Mononuclear cell (primary cell): ENCODE measurements around the gene SLC26A8. TPM values are rescaled to one million over a fixed set of nuclear protein-coding genes. Genes with fewer than 3 reads are reported as not detected.
"Not testable (repeated sequence)": the region's sequence is repeated elsewhere in the genome, so short reads cannot be mapped to it uniquely, and the experiment has no call there.

ENCODE experiments used
- H3K27me3 ChIP-seq: 2 replicates; pipeline ENCODE4 v1.6.0; 2011; ENCODE audit warnings: low read length, control low read depth; ENCODE audit not compliant: insufficient read depth
- H3K4me1 ChIP-seq: 2 replicates; pipeline ENCODE4 v1.5.1; 2011; ENCODE audit warnings: mild to moderate bottlenecking, low read length, control low read depth; ENCODE audit not compliant: insufficient read depth
- H3K4me3 ChIP-seq: 2 replicates; pipeline ENCODE4 v1.5.1; 2011; ENCODE audit warnings: mild to moderate bottlenecking, low read length, moderate library complexity
- H3K9me3 ChIP-seq: 2 replicates; pipeline ENCODE4 v1.5.1; 2011; ENCODE audit warnings: low read depth, mild to moderate bottlenecking, control low read depth, low read length
- total RNA-seq: library from RNA; depleted of rRNA; stranded (reverse); fragments of >200 nt; gene quantifications from one replicate; pipeline ENCODE4 v1.2.3, GENCODE V29; 2012

Gene SLC26A8
- total RNA-seq, 1 donor, result 0.10 TPM

DNA sequence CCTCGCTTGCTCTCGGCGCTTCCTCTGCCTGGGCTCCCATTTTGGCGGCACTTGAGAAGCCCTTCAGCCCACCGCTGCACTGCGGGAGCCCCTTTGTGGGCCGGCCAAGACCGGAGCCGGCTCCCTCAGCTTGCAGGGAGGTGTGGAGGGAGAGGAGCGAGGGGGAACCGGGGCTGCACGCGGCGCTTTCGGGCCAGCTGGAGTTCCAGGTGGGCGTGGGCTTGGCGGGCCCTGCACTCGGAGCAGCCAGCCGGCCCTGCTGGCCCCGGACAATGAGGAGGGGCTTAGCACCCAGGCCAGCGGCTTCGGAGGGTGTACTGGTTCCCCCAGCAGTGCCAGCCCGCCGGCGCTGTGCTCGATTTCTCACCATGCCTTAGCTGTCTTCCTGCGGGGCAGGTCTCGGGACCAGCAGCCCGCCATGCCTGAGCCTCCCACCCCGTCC, 93.3 kb downstream of the SLC26A8 start:
- H3K9me3 ChIP-seq, result no peaks in the 10 kb centered on the region
- H3K27me3 ChIP-seq, result peaks cover 2% of the 10 kb centered on the region
- no peak overlapping the region for H3K4me3 ChIP-seq
- H3K4me1 ChIP-seq, result no peaks in the 10 kb centered on the region

DNA sequence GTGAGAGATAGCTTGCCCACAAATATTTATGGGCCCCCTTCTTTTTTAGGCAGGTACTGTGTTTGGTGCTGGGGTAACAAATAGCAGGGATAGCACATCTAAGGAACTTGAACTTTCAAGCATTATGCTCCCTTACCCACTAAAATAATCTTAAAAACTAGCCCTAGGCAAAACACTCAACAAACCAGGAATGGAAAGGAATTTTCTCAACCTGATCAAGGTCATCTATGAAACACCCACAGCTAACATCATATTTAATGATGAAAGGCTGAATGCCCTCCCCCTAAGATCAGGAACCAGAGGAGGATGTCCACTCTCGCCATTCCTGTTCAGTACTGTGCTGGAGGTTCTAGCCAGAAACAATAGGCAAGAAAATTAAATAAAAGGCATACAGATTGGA, 94.8 kb downstream of the SLC26A8 start:
- Histone ChIP-seq H3K4me3 (no peak overlapping the region), H3K4me1 (no peaks in the 10 kb centered on the region), H3K27me3 (peaks cover 2% of the 10 kb centered on the region), H3K9me3 (no peaks in the 10 kb centered on the region)

DNA sequence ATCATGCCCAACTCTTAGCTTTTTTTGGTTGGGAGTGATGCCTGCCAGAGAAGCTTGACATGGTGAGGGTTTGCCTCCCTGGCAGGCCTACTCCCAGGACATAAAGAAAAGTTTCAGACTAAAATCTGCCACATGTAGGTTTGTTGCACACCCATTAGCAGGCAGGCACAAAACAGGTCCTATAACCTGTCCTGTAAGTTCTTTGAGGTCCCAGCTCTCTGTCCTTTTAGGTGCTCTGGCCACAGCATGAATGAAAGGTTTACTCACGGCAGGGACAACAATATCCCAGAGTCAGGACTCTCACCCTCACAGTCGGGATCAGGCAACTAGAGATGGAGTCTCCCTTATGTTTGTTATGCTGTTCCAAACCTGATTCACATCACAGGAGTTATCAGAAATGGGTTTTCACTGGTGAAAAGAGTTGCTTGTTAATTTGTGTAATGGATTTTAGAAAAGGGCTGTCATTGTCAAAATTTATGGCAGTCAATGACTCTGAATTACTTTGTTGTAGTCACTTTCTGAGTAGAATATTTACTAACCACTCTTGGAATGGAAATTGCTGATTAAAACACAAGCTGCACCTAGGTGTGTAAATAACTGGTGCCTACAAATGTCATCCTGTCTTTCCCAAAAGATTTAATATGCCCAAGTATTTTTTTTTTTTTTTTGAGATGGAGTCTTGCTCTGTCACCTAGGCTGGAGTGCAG, 97.8 kb downstream of the SLC26A8 start:
- Histone ChIP-seq H3K27me3 (no peaks in the 10 kb centered on the region), H3K9me3 (no peaks in the 10 kb centered on the region), H3K4me1 (no peaks in the 10 kb centered on the region), H3K4me3 (no peak overlapping the region)

DNA sequence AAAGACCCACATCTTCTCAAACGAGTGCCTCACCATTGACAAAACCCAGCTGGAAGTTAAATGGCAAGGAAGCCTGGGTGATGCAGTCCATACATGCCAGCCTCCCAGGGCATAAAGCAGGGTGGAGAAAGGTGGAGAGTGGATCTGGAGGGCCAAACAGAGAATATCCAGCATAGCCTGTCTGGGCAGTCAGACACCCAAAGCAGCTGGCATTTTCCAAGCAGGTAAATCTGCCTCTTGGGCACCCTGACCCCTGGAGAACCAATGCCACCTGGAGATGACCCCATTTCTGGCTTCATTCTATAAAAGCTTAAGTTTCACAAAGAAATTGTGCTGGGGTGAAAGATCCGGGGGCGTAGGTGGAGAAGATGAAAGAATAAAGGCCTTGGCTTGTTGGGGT, 98.5 kb downstream of the SLC26A8 start:
- Histone ChIP-seq H3K4me3 (no peak overlapping the region), H3K4me1 (peaks cover 2% of the 10 kb centered on the region), H3K27me3 (no peaks in the 10 kb centered on the region), H3K9me3 (no peaks in the 10 kb centered on the region)

DNA sequence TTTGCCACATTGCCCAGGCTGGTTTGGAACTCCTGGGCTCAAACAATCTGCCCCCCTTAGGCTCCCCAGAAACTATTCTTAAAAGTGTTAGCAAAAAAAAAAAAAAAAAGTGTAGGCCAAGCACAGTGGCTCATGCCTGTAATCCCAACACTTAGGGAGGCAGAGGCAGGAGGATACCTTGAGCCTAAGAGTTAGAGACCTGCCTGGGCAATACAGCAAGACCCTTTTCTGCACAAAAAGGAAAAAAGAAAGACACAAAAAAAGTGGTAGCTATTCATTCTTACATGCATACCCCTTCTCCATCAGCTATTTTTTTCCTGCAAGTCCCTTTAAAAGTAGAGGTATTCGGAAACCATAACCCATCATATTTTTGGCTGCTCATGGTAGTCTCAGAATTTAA, 100.3 kb downstream of the SLC26A8 start:
- Histone ChIP-seq H3K4me1 (peaks cover 12% of the 10 kb centered on the region), H3K4me3 (no peak overlapping the region), H3K9me3 (no peaks in the 10 kb centered on the region), H3K27me3 (no peaks in the 10 kb centered on the region)

DNA sequence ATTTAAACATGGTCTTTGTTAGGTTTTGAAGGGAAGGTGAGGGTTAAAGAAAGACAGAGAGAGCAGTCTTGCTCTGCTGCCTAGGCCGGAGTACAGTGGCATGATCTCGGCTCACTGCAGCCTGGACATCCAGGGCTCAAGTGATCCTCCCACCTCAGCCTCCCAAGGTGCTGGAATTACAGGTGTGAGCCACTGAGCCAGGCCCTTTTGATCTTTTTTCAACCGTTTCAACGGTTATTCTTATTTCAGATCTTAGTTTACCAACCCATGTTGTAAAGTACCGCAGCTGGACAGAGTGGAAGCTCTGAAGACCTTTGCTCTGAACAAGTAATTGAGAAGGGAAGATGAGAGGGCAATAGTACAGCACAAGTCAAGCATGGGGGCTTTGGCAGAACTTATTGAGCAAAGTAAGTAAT, 102.3 kb downstream of the SLC26A8 start:
- Histone ChIP-seq H3K9me3 (no peaks in the 10 kb centered on the region), H3K27me3 (no peaks in the 10 kb centered on the region), H3K4me3 (no peak overlapping the region), H3K4me1 (peaks cover 27% of the 10 kb centered on the region)

DNA sequence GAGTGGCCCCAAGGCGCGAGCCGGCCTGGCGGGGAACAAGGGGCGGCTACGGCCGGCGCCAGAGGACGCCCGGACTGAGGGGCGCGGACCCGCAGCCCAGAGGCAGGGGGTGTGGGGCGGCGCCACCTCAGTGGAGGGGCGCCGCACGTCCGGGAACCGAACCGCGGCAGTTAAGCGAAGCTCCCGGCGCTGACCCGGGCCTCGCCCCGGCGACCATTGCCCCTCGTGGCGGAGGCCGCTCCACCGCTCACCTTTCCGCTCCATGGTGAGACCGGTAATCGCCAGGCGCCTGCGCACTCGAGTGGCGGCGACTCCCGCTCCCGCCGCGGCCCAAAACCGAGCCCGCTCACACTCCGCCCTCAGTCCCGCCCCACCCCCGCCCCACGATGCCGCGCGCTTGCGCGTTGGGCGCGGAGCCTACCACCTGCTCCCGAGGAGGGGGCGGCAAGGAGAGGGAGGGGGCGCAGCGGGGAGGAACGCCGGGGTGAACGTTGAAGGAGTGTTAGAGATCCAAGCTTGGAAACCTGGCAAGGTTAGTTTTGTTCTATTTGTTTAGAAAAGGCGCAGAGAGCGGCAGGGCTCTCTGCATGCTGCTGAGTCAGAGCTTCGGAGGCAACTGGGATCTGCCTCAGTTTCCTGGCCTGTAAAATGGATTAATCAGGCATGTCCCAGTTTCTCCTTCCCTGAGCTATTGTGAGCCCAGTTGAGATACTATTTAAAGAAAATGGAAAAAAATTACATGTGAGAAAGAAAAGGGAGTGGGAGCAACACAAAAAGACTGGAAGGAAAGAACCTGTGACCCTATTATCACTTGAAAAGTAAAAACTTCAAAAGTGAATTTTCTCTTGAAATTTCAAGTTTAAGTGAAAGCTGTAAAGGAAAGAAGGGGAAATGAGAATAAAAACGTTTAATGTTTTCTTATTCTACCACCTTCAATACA, 103.4 kb downstream of the SLC26A8 start, which contains the start of gene SRPK1:
TSS of gene SRPK1 (minus strand) at position 306 of the 940 bp plus-strand sequence. CDS start at position 264, 42 bp downstream.
- H3K4me1 ChIP-seq, result peaks cover 27% of the 10 kb centered on the region
- no peaks in the 10 kb centered on the region for H3K27me3 ChIP-seq
- no peaks in the 10 kb centered on the region for H3K9me3 ChIP-seq
- peak within 1 kb of the TSS; percentile 79 for H3K4me3 ChIP-seq

DNA sequence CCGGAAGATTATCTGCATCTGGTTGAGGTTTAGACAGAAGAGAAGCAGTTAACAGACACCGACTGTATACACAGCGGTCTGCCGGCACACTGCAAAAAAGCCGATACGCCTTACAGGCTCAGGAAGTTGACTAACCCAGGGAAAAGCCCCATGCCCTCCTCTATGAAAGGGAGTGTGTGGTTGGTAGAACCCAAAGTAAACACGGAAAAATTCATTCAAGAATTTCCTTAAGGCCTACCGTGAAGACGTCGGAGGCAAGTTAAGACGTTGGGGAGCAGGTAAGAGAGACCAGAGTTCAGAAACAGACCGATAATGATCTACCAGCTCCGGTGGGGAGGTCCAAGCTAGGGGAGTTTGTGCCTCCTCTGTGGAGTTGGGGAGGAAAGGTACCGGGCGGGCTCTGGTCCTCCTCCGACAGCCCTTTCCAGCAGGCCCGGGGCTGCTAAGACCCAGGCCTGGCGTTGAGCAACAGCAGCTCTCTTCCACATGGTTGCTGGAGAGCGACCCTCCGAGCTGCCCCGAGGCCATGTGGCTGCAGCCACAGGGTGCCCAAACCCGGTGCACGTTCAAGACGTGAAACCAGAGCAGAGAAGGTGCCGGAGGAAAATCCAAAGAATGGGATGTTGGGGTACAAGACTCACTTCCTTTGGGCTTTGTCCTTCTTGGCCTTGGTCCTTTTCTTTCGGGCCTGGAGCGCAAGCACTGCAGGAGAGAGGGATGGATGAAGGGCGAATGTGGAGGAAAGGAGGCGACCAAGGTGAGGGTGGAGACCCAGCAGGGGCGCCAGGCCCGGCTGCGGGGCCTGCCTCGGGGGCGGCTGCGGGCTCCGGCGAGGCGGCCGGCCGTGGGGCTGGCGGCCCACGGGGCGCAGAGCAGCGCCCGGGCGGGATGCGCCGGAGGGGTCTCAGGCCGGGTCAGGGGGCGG, 104.4 kb downstream of the SLC26A8 start:
- peaks cover 27% of the 10 kb centered on the region for H3K4me1 ChIP-seq
- H3K4me3 ChIP-seq, result peak overlapping the region; percentile 79
- H3K27me3 ChIP-seq, result no peaks in the 10 kb centered on the region
- H3K9me3 ChIP-seq, result no peaks in the 10 kb centered on the region

DNA sequence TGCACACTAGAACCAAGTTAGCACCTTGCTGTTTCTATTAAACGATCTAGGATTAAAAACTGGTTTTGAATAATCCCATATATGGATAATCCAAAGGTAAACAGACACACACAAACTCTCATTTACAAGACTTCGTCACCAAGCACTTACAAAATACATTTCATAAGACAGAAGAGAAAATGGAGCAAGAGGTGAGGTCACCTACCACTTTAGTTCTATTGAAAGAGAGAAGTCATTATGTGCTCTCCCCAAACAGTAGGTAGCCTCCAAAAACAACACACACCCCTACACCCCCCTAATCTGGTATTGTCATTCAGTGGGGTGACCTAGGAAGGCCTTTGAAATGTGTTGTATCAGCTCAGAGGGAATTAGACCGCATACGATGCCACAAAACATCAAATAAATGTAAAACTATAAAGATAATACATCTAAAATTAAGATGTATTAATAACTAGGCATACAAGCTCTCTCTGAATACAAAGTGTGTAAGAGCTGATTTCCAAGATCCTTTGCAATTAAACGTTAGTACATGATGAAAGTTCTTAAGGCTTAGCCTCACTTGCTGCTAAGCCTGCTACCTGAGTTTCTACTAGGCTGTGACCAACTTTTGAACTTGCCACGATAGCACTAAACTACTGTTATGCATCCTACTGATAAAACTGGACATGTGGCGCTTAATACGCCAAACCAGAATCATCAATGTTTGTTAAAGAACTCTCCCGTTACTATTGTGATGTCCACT, 105.2 kb downstream of the SLC26A8 start:
- peaks cover 27% of the 10 kb centered on the region for H3K4me1 ChIP-seq
- no peaks in the 10 kb centered on the region for H3K27me3 ChIP-seq
- H3K9me3 ChIP-seq, result no peaks in the 10 kb centered on the region
- peak overlapping the region; percentile 79 for H3K4me3 ChIP-seq

DNA sequence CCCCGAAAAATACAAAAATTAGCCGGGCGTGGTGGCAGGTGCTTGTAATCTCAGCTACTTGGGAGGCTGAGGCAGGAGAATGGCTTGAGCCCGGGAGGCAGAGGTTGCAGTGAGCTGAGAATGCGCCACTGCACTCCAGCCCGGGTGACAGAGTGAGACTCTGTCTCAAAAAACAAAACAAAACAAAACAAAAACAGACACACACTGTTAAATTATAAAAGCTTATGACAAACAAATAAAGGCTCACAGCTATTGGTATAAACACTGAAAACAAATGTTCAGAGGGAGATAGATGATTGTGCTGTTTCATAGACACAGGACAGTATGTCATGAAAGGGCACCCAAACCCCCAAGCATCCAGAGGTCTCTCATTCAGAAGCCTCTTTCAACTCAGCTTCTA, 107.5 kb downstream of the SLC26A8 start:
- not testable (repeated sequence) for H3K27me3 ChIP-seq, H3K9me3 ChIP-seq, H3K4me3 ChIP-seq
- peaks cover 27% of the 10 kb centered on the region for H3K4me1 ChIP-seq

DNA sequence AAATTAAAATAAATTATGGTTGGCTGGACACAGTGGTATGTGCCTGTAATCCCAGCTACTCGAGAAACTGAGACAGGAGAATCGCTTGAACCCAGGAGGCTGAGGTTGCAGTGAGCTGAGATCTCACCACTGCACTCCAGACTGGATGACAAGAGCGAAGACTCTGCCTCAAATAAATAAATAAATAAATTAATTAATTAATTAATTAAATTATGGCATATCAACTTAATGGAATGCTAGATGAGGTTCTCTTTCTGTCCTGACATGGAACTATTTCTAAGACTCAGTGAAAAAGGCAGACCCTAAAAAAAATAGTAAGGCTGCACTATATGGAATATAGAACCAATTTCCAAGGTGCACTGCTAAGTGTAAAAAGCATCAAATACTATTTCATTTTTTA, 108.4 kb downstream of the SLC26A8 start:
- peaks cover 24% of the 10 kb centered on the region for H3K4me1 ChIP-seq
- no peaks in the 10 kb centered on the region for H3K27me3 ChIP-seq
- no peak overlapping the region for H3K4me3 ChIP-seq
- H3K9me3 ChIP-seq, result no peaks in the 10 kb centered on the region

DNA sequence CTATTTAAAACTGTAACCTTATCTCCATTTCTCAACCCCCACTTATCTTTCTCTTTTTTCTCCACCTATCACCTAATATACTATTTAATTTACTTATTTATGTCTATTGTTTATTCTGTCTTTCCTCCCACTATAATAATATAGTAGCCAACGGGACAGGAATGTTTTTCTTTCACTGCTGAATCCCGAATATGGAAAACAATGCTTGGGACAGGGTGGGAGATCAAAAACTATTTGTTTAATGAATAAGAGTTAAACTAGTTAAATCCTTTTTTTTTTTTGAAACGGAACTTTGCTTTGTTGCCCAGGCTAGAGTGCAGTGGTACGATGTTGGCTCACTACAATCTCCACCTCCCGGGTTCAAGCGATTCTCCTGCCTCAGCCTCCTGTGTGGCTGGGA, 109.9 kb downstream of the SLC26A8 start:
- Histone ChIP-seq H3K4me3 (no peak overlapping the region), H3K9me3 (no peaks in the 10 kb centered on the region), H3K27me3 (no peaks in the 10 kb centered on the region), H3K4me1 (peaks cover 18% of the 10 kb centered on the region)

DNA sequence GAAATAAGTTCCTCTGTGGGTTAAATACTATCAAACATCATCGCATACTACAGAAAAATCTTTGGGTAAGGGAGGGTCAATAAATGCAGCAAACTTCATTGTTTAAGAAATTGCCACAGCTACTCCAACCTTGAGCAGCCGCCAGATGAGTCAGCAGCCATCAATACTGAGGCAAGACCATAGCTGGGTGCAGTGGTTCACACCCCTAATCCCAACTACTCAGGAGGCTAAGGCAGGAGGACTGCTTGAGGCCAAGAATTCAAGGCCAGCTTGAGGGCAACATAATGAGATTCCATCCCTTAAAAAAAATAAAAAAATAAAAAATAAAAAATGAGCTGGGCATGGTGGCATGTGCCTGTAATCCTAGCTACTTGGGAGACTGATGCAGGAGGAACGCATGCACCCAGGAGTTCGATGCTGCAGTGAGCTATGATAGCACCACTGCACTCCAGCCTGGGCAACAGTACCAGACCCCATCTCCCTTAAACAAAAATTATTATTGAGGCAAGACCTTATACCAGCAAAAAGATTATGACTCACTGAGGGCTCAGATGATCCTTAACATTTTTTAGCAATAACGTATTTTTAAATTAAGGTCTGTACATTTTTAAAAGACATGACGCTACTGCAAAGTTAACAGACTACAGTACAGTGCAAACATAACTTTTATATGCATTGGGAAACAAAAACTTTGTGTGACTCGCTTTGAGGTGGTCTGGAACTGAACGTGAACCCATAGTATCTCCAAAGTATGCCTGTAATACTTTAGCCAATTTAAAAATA, 112.4 kb downstream of the SLC26A8 start:
- Histone ChIP-seq H3K4me1 (no peaks in the 10 kb centered on the region), H3K4me3 (no peak overlapping the region), H3K27me3 (no peaks in the 10 kb centered on the region), H3K9me3 (no peaks in the 10 kb centered on the region)
